Neural progenitor cell (in vitro differentiated cells): ENCODE results near the gene ARHGAP42.

Source experiments
- EZH2 ChIP-seq: fragments of 200-600 bp; sonication (generic); IDR thresholded peaks from 2 replicates; pipeline ENCODE4 v1.6.1; 2017; ENCODE audit warnings: antibody characterized with exemption, mild to moderate bottlenecking, moderate library complexity
- TF ChIP-seq, protein P1 (sequence below): fragments of 200-600 bp; sonication (generic); IDR thresholded peaks from 2 replicates; pipeline ENCODE4 v1.5.1; 2017; ENCODE audit warnings: antibody characterized with exemption, mild to moderate bottlenecking

DNA sequence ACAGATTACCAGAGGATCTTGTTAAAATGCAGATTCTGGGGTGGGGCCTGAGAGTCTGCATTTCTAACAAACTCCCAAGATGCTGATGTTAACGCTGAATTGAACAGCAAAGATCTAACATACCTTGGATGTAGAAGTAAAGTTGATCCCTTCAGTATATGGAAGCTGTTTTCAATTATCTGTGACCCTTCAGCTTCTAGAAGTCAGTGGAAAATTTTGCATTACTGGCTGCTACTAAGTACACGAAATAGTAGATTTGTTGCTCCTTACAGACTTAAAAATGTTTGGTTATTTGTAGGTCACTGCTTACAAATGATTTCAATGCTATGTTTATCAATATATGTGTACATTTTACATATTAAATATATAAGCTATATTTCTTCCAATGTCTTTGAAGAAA lies 107.4 kb downstream of the ARHGAP42 start:
- TF ChIP-seq, protein P1, sequence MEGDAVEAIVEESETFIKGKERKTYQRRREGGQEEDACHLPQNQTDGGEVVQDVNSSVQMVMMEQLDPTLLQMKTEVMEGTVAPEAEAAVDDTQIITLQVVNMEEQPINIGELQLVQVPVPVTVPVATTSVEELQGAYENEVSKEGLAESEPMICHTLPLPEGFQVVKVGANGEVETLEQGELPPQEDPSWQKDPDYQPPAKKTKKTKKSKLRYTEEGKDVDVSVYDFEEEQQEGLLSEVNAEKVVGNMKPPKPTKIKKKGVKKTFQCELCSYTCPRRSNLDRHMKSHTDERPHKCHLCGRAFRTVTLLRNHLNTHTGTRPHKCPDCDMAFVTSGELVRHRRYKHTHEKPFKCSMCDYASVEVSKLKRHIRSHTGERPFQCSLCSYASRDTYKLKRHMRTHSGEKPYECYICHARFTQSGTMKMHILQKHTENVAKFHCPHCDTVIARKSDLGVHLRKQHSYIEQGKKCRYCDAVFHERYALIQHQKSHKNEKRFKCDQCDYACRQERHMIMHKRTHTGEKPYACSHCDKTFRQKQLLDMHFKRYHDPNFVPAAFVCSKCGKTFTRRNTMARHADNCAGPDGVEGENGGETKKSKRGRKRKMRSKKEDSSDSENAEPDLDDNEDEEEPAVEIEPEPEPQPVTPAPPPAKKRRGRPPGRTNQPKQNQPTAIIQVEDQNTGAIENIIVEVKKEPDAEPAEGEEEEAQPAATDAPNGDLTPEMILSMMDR = no peak
- no peak for TF ChIP-seq EZH2
